Muscle layer of colon (tissue), 2 donors: Measurements from ENCODE around the gene ERBB2.

ENCODE experiments used
- H3K27ac ChIP-seq: one replicate; pipeline ENCODE4 v1.7.0; 2013; ENCODE audit warnings: low read depth, mild to moderate bottlenecking, low read length, moderate library complexity
- H3K27me3 ChIP-seq, 2 donors: one replicate each; pipeline ENCODE4 v1.7.0; 2013; ENCODE audit warnings: low read length in 2 of 2, mild to moderate bottlenecking in 2 of 2; ENCODE audit not compliant: insufficient read depth in 2 of 2, control insufficient read depth in 1 of 2
- H3K36me3 ChIP-seq: one replicate; pipeline ENCODE4 v1.7.0; 2013; ENCODE audit warnings: mild to moderate bottlenecking, low read length; ENCODE audit not compliant: insufficient read depth
- H3K4me1 ChIP-seq: one replicate; pipeline ENCODE4 v1.7.0; 2013; ENCODE audit warnings: mild to moderate bottlenecking, low read length; ENCODE audit not compliant: insufficient read depth
- H3K4me3 ChIP-seq, 2 donors: one replicate each; pipeline ENCODE4 v1.7.0; 2013; ENCODE audit warnings: low read length in 2 of 2, low read depth in 1 of 2, mild to moderate bottlenecking in 1 of 2, moderate library complexity in 1 of 2
- H3K9ac ChIP-seq: one replicate; pipeline ENCODE4 v1.7.0; 2013; ENCODE audit warnings: low read length
- H3K9me3 ChIP-seq: one replicate; pipeline ENCODE4 v1.7.0; 2013; ENCODE audit warnings: mild to moderate bottlenecking, low read length
- donor health status: abdominal sarcoma.
- donor health status: Adenocarcinoma of cecum.

The ERBB2 gene

DNA sequence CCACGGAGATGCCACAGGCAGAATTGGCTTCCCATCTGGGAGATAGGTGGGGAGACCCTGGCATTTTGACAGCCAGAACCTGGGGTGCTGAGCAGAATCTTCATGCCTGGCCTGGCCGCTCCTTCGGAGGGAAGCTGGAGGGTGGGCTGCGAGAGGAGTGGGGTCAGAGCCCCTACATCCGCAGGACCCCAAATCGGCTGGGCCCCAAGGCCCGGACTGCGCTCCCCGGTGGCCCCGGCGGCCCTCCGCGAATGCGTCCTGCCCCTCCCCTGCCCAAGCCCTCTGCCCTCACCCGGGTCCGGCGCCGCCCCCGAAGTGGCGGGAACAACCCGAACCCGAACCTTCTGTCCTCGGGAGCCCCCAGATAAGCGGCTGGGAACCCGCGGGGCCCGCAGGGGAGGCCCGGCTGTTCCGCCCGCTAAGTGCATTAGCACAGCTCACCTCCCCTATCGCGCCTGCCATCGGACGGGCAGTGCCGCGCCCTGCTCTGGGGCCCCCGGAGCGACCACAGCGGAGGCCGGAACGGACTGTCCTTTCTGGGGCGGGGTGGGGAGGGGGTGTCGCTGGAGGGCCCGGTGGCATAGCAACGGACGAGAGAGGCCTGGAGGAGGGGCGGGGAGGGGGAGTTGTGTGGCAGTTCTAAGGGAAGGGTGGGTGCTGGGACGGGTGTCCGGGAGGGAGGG, 32.5 kb upstream of the ERBB2 start:
- peaks cover 25 to 75% of the 10 kb centered on the region in 2 donors for H3K27me3 ChIP-seq
- H3K36me3 ChIP-seq: no peaks in the 10 kb centered on the region
- no peak overlapping the region for H3K27ac ChIP-seq
- no peak overlapping the region for H3K4me3 ChIP-seq
- no peak overlapping the region for H3K9ac ChIP-seq
- peaks cover 6% of the 10 kb centered on the region for H3K4me1 ChIP-seq
- H3K9me3 ChIP-seq: no peaks in the 10 kb centered on the region

DNA sequence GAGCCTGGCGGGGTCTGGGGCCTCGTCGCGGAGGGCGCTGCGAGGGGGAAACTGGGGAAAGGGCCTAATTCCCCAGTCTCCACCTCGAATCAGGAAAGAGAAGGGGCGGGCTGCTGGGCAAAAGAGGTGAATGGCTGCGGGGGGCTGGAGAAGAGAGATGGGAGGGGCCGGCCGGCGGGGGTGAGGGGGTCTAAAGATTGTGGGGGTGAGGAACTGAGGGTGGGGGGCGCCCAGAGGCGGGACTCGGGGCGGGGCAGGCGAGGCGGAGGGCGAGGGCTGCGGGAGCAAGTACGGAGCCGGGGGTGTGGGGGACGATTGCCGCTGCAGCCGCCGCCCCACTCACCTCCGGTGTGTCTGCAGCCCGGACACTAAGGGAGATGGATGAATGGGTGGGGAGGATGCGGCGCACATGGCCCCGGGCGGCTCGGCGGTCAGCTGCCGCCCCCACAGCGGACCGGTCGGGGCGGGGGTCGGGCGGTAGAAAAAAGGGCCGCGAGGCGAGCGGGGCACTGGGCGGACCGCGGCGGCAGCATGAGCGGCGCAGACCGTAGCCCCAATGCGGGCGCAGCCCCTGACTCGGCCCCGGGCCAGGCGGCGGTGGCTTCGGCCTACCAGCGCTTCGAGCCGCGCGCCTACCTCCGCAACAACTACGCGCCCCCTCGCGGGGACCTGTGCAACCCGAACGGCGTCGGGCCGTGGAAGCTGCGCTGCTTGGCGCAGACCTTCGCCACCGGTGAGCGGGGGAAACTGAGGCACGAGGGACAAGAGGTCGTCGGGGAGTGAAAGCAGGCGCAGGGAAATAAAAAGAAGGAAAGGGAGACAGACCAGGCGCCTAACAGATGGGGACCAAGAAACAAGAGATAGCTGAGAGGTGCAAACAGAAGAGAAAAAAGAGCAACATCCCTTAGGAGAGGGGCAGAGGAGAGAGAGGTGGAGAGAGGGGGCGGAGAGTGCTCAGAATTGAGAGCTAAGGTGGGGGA, 31.6 kb upstream of the ERBB2 start, which contains the start of gene PNMT:
Gene PNMT, plus strand, starts transcription at position 509 of the 980 bp plus-strand sequence. Its CDS starts 23 bp downstream, at position 532.
- Histone ChIP-seq H3K36me3 (no peaks in the 10 kb centered on the region), H3K4me3 (peak within 1 kb of the TSS; percentile 12 to 38), H3K9ac (no peak within 1 kb of the TSS), H3K27ac (no peak within 1 kb of the TSS), H3K9me3 (no peaks in the 10 kb centered on the region), H3K4me1 (peaks cover 6% of the 10 kb centered on the region), H3K27me3 (peaks cover 25 to 76% of the 10 kb centered on the region in 2 donors)

DNA sequence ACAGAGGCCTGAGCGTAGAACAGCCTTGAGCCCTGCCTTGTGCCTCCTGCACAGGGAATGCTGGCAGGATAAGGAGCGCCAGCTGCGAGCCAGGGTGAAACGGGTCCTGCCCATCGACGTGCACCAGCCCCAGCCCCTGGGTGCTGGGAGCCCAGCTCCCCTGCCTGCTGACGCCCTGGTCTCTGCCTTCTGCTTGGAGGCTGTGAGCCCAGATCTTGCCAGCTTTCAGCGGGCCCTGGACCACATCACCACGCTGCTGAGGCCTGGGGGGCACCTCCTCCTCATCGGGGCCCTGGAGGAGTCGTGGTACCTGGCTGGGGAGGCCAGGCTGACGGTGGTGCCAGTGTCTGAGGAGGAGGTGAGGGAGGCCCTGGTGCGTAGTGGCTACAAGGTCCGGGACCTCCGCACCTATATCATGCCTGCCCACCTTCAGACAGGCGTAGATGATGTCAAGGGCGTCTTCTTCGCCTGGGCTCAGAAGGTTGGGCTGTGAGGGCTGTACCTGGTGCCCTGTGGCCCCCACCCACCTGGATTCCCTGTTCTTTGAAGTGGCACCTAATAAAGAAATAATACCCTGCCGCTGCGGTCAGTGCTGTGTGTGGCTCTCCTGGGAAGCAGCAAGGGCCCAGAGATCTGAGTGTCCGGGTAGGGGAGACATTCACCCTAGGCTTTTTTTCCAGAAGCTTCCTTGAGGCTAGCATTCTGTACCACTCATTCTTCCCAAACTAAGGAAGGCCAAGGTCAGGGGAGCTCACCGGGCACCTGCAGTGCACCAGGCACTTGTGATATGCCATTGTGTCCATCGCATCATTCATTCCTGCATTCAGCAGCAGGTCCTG, 29.7 kb upstream of the ERBB2 start:
- no peaks in the 10 kb centered on the region for H3K36me3 ChIP-seq
- no peak overlapping the region for H3K27ac ChIP-seq
- peaks cover 25 to 72% of the 10 kb centered on the region in 2 donors for H3K27me3 ChIP-seq
- H3K9ac ChIP-seq: no peak overlapping the region
- no peaks in the 10 kb centered on the region for H3K9me3 ChIP-seq
- H3K4me1 ChIP-seq: peaks cover 6% of the 10 kb centered on the region
- H3K4me3 ChIP-seq: no peak overlapping the region

DNA sequence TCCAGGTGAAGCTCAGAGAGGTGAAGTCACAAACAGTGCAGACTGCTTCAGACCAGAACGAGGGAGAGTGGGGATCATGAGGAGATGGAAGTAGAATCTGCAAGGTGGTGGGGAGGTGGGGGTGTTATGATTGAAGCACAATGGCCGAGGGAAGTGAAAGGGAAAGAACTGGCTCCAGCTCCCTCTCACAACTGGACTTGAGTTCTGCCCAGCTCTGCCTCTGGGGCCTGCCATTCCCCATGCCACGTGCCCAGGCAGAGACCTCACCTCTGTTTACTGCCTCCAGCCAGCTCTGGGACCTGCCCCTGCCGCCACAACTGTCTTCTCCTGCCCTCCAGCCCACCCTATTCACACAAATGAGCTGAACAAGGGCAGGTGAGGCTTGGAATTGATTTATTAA, 29.1 kb upstream of the ERBB2 start:
- no peak overlapping the region for H3K4me3 ChIP-seq
- no peaks in the 10 kb centered on the region for H3K9me3 ChIP-seq
- H3K4me1 ChIP-seq: peaks cover 6% of the 10 kb centered on the region
- peaks cover 25 to 66% of the 10 kb centered on the region in 2 donors for H3K27me3 ChIP-seq
- H3K27ac ChIP-seq: no peak overlapping the region
- no peak overlapping the region for H3K9ac ChIP-seq
- H3K36me3 ChIP-seq: no peaks in the 10 kb centered on the region

DNA sequence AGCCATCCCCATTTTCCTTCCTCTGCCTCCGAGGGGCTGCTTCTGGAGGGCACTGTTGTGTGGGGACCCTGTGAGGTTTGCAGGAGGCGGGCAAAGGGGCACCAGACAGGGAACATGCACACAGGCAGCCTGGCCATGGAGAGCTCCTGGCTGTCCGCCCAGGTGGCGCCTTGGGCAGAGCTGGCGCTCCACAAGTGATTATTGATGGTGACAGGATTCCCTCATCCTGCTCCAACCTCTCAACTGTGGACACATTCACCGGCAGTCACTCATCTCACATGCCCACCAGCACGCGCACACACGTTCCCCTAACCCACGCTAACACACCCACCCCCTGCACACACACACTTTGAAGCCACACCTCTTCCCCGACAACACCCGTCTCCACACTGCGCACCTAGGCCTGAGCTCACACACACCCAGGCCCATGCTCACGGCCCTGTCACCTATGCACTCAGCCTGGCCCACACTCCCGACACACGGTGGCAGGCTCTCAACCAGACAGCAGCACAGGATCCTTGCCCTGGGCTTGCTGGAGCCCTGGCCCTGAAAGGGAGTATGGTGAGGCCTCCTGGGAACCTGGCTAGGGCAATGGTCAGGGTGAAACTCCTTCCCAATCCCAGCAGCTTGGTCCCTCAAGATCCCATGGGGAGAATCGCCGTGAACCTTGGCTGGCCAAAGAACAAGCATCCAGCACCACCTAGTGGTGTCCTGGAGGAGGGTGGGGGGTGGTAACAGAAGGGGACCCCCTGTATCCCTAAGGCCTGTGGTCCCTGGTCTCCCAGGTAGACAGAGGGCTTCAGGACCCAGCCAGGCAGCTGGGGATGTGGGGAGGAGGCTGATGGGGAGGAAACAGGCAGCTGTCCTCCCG, 28.0 kb upstream of the ERBB2 start:
- Histone ChIP-seq H3K27me3 (peaks cover 19 to 55% of the 10 kb centered on the region in 2 donors), H3K27ac (no peak overlapping the region), H3K9ac (no peak overlapping the region), H3K9me3 (no peaks in the 10 kb centered on the region), H3K4me1 (peaks cover 9% of the 10 kb centered on the region), H3K4me3 (no peak overlapping the region), H3K36me3 (peaks cover 5% of the 10 kb centered on the region)

DNA sequence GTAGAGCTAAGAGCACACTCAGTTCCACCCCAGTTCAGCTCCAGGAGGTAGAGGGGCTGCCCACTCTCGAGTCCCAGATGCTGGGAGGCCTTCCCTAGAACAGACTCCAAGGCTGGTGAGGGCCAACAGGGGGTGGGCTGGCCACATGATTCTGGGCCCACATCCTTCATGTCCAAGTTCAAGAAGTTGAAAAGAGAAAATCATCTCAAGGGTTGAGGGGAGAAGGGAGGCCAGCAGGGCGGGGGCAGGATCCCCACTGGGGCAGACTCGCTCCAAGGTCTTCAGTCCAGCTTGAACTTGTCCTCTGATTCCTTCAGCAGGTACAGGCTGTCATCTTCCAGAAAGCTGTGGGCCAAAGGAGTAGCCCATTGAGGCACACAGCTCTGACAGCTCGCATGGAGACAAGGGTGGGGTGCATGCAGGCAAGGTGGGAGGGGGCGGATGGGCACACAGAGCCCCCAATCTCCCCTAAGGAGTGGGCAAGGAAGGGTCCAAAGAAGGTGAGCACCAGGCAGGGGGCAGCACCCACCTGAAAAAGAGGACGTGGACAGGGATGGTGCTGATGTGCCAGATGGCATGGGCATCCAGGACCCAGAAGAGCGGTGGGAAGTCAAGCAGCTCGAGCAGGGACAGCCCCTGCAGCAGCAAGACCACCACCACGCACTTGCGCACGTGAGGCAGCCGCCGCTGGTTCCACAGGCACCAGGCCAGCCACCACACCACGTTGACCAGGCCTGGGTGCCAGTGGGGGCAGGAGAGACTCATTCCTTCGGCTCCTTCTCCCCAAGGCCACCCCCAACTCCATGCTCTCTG, 27.1 kb upstream of the ERBB2 start:
- H3K36me3 ChIP-seq: peaks cover 9% of the 10 kb centered on the region
- no peak overlapping the region for H3K4me3 ChIP-seq
- no peaks in the 10 kb centered on the region for H3K9me3 ChIP-seq
- no peak overlapping the region for H3K9ac ChIP-seq
- no peak overlapping the region for H3K27ac ChIP-seq
- peaks cover 9% of the 10 kb centered on the region for H3K4me1 ChIP-seq
- H3K27me3 ChIP-seq: peaks cover 13 to 46% of the 10 kb centered on the region in 2 donors

DNA sequence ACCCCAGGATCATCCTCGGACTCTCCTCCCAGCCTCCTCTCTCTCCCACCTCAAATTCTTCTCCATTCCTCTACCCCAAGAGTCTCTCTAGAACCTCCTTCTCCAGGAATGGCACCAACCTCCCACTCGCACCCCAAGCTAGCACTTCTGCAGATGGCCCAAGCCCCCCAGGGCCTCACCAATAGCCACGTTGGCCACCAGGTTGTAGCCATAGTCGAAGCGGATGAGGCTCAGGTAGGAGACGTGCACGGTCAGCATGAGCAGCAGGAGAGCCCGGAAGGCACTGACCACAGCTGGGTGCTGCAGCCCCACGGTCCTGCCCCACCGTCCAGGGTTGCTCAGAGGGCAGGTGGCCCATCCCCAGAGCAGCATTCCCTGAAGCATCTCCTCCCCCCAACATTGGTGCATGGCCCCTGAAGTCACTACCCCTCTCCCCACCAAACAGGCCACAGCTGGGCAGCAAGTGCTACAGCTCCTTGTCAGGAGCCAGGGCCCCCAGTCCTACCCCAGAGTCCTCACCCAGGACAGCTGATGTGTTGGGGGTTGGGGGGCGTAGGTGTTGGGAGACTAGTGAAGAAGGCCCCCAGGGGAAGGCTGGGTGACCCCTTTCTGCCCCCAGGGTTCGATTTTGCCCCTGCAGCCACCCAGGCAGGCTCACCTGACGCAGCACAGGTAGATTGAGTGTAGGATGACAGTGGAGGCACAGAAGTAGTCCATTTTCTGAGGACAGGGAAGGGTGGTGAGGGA, 26.4 kb upstream of the ERBB2 start:
- Histone ChIP-seq H3K27ac (no peak overlapping the region), H3K9ac (no peak overlapping the region), H3K4me1 (peaks cover 6% of the 10 kb centered on the region)

DNA sequence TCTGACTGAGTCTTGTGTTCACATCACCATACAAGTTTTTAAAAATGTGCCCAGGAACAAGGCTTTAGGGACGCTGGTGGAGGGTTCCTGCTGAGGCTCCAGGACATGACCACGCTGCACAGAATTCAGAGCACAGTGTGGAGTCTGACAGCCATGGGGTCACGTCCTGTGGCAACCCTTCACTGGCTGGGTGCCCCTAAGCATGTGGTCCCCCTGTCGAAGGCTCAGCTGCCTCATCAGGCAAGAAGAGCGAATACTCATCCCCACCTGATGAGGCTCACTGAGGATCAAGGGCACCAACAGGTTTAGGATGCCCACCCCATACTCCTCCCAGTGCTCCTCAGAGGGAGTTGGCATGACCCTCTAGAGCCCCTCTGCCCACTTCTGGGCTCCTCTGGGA, 25.7 kb upstream of the ERBB2 start:
- peaks cover 9 to 33% of the 10 kb centered on the region in 2 donors for H3K27me3 ChIP-seq
- H3K4me1 ChIP-seq: peaks cover 3% of the 10 kb centered on the region
- H3K4me3 ChIP-seq: no peak overlapping the region
- H3K9ac ChIP-seq: no peak overlapping the region
- H3K27ac ChIP-seq: no peak overlapping the region
- peaks cover 9% of the 10 kb centered on the region for H3K36me3 ChIP-seq
- H3K9me3 ChIP-seq: no peaks in the 10 kb centered on the region

More for the DNA sequence above, 26.4 kb upstream of the ERBB2 start:
- Histone ChIP-seq H3K4me3 (no peak overlapping the region), H3K9me3 (no peaks in the 10 kb centered on the region), H3K36me3 (peaks cover 9% of the 10 kb centered on the region), H3K27me3 (peaks cover 12 to 38% of the 10 kb centered on the region in 2 donors)

DNA sequence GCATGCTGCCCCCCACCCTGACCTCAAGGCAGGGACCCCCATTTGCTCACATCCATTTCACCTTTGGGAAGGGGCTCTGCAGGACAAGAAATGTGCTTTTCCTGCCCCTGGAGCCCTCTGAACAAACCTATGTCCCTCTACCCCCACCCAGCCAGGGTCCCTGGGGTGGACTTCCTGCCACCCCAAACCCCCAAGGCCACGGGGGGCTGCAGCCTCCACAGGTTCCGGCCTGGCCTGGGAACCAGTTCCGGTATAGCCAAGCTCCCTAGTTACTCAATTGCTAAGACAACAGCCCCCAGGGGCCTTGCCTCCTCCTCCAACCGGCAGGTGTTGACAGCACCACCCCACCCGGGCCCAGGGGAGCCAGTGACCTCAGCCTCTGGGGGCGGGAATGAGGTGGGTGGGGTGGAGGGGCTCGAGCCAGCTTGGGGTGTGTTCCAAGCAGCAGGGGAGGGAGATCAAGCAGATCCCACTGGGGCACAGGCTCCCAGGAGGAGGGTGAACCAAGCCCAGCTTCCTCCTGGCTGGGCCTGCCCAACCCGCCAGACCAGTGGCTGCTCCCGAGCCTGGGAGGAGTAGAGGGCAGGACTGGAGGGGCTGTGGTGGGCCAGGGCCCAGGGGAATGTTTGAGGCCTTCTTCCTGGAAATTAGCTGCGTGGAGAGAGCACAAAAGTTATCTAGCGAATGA, 25.0 kb upstream of the ERBB2 start:
- Histone ChIP-seq H3K9ac (no peak overlapping the region), H3K27ac (no peak overlapping the region), H3K27me3 (peaks cover 9 to 26% of the 10 kb centered on the region in 2 donors), H3K9me3 (no peaks in the 10 kb centered on the region), H3K4me3 (no peak overlapping the region), H3K4me1 (peaks cover 3% of the 10 kb centered on the region), H3K36me3 (peaks cover 9% of the 10 kb centered on the region)
